ENCODE data around the gene ADRA2B.

DNA sequence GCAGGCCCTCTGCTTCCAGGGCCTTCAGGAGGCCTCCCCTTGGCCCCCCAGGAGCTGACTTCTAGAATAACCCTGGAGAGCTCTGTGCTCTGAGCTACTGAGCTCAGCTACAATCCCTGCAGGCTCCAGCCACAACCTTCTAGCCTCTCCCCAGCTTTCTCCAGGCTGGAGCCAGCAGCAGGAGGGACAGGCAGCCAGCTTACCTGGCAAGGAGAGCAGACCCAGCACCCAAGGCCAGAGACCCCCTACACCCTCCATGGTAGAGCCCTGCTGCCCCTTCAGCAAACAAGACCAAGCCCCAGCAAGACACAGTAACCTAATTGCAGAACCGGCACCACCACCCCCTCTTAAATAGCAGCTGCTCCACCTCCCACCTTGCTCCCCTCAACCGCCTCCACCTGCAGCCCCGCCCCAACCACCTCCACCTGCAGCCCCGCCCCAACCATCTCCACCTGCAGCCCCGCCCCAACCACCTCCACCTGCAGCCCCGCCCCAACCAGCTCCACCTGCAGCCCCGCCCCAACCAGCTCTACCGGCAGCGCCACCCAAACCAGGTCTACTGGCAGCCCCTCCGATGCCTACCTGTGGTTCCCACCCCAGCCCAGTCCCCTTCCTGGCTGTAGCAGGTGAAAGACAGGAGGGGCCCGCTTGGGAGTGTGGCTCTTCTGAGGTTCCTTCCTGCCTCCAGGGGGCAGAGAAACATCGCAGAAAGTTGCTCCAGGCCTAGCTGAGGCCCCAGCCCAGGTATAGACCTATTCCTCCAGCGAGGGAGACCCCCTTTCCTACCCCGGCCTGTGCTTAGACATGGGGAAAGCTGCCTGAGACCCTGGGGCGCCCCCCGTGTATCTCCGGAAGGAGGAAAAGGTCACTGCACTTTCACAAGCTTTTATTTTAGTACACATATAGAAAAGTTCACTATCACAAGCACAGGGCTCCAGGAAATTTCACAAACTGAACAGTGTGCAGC, 22.1 kb upstream of the ADRA2B start, which contains the start of gene ASTL:
- no peak for TF ChIP-seq POLR2AphosphoS5 (IDR thresholded peaks at IDR 0.05; ENCODE audit: borderline replicate concordance, low read depth, low read length)
- TF ChIP-seq EZH2 (IDR thresholded peaks at IDR 0.05), result no peak
- TF ChIP-seq FOXP2 (optimal IDR thresholded peaks at IDR 0.05; ENCODE audit: control extremely low read depth, extremely low read length, insufficient read depth), result no peak

All from SK-N-MC (cell line).